Activated CD4-positive, alpha-beta T cell treated with anti-CD3 and anti-CD28 coated beads, Interleukin-2, amount 10 ng/mL, durations not matched to agents 24 days and 14 days (primary cell): ENCODE data around the gene VWA8. TPM values are rescaled to one million over a fixed set of nuclear protein-coding genes. Genes with fewer than 3 reads are reported as not detected.

Experiments used
- DNase-seq: peaks from one replicate; pipeline ENCODE4 v3.0.0; 2022
- H3K27ac Mint-ChIP-seq: one replicate; pipeline ENCODE4 v1.8.0; 2022; ENCODE audit warnings: mild to moderate bottlenecking, mixed read lengths
- H3K27me3 Mint-ChIP-seq: one replicate; pipeline ENCODE4 v1.8.0; 2022; ENCODE audit warnings: mixed read lengths
- H3K36me3 Mint-ChIP-seq: one replicate; pipeline ENCODE4 v1.8.0; 2022; ENCODE audit warnings: low read depth, mild to moderate bottlenecking, mixed read lengths
- H3K4me1 Mint-ChIP-seq: one replicate; pipeline ENCODE4 v1.8.0; 2021; ENCODE audit warnings: mixed read lengths
- H3K4me3 Mint-ChIP-seq: one replicate; pipeline ENCODE4 v1.8.0; 2022; ENCODE audit warnings: mild to moderate bottlenecking, moderate library complexity, mixed read lengths
- H3K9me3 Mint-ChIP-seq: one replicate; pipeline ENCODE4 v1.8.0; 2021; ENCODE audit warnings: mixed read lengths
- intact Hi-C: fragments of 100-400 bp; cut with micrococcal nuclease; formaldehyde crosslinking; loops from one replicate; pipeline ENCODE4 v1.15.1; 2023
- total RNA-seq: library from RNA; stranded (reverse); gene quantifications from 2 replicates; pipeline ENCODE4 v1.2.3, GENCODE V29; 2022

Gene VWA8
- 28.4 TPM in 2 replicates for total RNA-seq

DNA sequence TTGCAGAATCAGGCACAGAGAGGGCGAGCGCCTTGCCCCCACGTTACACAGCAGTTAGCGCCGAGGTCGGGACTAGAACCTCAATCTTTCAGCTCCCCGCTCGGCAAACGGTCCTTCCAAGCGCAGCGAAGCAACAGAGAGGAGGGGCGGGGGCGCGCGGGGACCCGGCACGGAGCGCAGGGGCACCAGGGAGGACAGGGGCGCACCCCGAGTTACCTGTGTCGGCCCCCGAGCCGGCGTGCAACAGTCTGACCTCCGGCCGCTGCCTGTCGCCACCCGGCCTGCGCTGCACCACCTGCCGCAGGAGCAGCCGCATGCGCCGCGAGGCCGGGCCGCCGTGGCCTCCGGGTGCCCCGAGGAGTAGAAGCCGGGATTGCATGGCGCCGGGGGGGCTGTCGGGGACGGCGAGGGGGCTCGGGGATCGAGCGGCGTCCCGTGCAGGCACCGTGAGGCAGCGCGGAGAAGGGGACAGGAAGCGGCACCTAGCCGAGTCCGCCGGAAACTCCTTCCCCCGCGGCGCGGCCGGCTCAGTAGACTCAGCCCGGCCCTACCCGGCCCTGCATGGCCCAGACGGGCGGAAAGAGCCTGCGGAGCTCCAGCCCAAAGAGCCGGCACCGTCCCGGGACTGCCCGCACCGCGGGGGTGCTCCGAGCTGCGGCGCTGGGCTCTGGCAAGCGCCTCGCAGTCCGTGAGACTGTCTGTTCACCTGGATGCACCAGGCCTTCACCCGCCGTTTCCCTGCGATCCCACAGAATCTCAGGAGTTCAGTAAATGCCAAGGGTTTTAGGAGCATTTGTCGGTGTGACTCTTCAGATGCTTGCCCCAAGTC lies at the start of gene VWA8:
Gene VWA8, minus strand, starts transcription at position 473 of the 829 bp plus-strand sequence. Its CDS starts 94 bp downstream, at position 379.
- Mint-ChIP-seq H3K36me3 (peaks cover 7% of the 10 kb centered on the region), H3K4me1 (peaks cover 32% of the 10 kb centered on the region), H3K9me3 (peaks cover 9% of the 10 kb centered on the region), H3K27me3 (no peaks in the 10 kb centered on the region), H3K27ac (peak within 1 kb of the TSS; percentile 93), H3K4me3 (peak within 1 kb of the TSS; percentile 95)
- intact Hi-C loops: loop anchor here (1.0 to 5.0 kb wide), 6 partner anchors 32 to 151 kb away; partner anchors contain the start of gene DGKH
- peak; percentile 95 for DNase-seq

GRCh38 chr13:42009057-42009456 lies 48.1 kb upstream of the VWA8 start:
- DNase-seq: no peak
- no peaks in the 10 kb centered on the region for H3K36me3 Mint-ChIP-seq
- no peak overlapping the region for H3K4me3 Mint-ChIP-seq
- intact Hi-C loops: no loop called here
- H3K27ac Mint-ChIP-seq: no peak overlapping the region
- H3K4me1 Mint-ChIP-seq: no peaks in the 10 kb centered on the region
- H3K9me3 Mint-ChIP-seq: no peaks in the 10 kb centered on the region
- H3K27me3 Mint-ChIP-seq: peaks cover 3% of the 10 kb centered on the region

- intact Hi-C loops: no loop called here
- no peaks in the 10 kb centered on the region for H3K36me3 Mint-ChIP-seq
- no peaks in the 10 kb centered on the region for H3K4me1 Mint-ChIP-seq
- H3K27ac Mint-ChIP-seq: no peak overlapping the region
- no peaks in the 10 kb centered on the region for H3K9me3 Mint-ChIP-seq
- DNase-seq: no peak
- H3K4me3 Mint-ChIP-seq: no peak overlapping the region
- peaks cover 3% of the 10 kb centered on the region for H3K27me3 Mint-ChIP-seq
Measured at GRCh38 chr13:42007844-42008243, 46.9 kb upstream of the VWA8 start.

- intact Hi-C loops: no loop called here
- Mint-ChIP-seq H3K36me3 (no peaks in the 10 kb centered on the region), H3K27ac (no peak overlapping the region), H3K9me3 (peaks cover 3% of the 10 kb centered on the region), H3K27me3 (peaks cover 24% of the 10 kb centered on the region), H3K4me1 (no peaks in the 10 kb centered on the region), H3K4me3 (no peak overlapping the region)
- no peak for DNase-seq
Measured at GRCh38 chr13:42002066-42002465, 41.2 kb upstream of the VWA8 start.

GRCh38 chr13:42001580-42001979 lies 40.7 kb upstream of the VWA8 start:
- DNase-seq: no peak
- Mint-ChIP-seq H3K4me1 (no peaks in the 10 kb centered on the region), H3K36me3 (no peaks in the 10 kb centered on the region), H3K4me3 (no peak overlapping the region), H3K9me3 (peaks cover 3% of the 10 kb centered on the region), H3K27me3 (peaks cover 24% of the 10 kb centered on the region), H3K27ac (no peak overlapping the region)
- intact Hi-C loops: no loop called here

- no peak overlapping the region for H3K27ac Mint-ChIP-seq
- no peak overlapping the region for H3K4me3 Mint-ChIP-seq
- peaks cover 3% of the 10 kb centered on the region for H3K9me3 Mint-ChIP-seq
- no peaks in the 10 kb centered on the region for H3K36me3 Mint-ChIP-seq
- intact Hi-C loops: no loop called here
- peaks cover 24% of the 10 kb centered on the region for H3K27me3 Mint-ChIP-seq
- no peaks in the 10 kb centered on the region for H3K4me1 Mint-ChIP-seq
- DNase-seq: no peak
Measured at GRCh38 chr13:42000846-42001245, 39.9 kb upstream of the VWA8 start.

DNA sequence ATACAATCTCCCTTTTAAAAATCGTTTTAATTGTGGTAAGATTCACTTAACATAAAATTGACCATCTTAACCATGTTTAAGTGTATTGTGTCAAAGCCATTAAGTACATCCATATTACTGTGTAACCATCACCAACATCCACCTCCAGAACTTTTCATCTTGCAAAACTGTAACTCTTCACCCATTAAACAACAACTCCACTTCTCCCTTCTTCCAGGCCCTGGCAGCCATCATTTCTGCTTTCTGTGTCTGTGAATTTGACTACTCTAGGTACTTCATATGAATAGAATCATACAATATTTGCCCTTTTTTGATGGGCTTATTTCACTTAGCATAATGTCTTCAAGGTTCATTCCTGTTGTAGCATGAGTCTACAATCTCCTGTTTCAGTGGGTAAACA lies 36.5 kb upstream of the VWA8 start:
- intact Hi-C loops: no loop called here
- Mint-ChIP-seq H3K27me3 (peaks cover 26% of the 10 kb centered on the region), H3K4me1 (no peaks in the 10 kb centered on the region), H3K4me3 (no peak overlapping the region), H3K27ac (no peak overlapping the region), H3K36me3 (no peaks in the 10 kb centered on the region), H3K9me3 (peaks cover 3% of the 10 kb centered on the region)
- DNase-seq: no peak

DNA sequence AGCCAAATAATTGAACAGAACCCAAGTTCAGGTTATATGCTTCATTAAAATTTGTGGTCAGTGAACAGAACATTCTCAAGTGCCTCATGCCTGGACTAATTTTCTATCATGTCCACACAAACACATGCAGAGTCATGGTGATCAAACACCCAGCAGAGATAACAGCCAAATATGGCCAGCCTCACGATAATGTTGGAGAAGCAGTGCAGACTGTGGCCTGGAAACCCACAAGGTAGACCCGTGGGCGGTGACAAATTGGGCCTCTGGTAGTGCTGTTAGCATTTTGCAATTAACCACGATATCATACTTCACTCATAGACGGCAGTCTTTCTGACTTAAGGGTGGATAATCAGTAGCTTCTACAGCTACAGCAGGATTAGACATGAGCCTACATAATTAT lies 35.0 kb upstream of the VWA8 start:
- no peaks in the 10 kb centered on the region for H3K4me1 Mint-ChIP-seq
- peak; percentile 48 for DNase-seq

DNA sequence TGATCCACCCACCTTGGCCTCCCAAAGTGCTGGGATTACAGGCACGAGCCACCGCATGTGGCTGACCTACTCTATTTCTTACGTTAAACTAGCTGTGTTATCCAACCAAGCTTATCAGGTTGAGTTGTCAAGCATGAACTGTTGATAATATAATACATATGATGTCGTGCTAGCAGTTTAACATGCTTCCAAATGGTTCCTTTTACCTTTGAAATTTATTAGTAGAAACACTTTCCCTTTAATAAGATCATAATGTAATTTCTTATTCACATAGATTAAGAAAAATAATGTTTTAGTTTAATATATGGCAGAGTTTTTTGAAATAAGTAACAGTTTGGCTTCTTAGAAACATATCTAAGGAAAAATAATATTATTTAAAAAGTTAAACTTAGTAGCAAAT lies 34.4 kb upstream of the VWA8 start:
- peaks cover 26% of the 10 kb centered on the region for H3K27me3 Mint-ChIP-seq
- H3K27ac Mint-ChIP-seq: no peak overlapping the region
- intact Hi-C loops: no loop called here
- no peak overlapping the region for H3K4me3 Mint-ChIP-seq
- no peak for DNase-seq
- H3K36me3 Mint-ChIP-seq: no peaks in the 10 kb centered on the region
- H3K4me1 Mint-ChIP-seq: no peaks in the 10 kb centered on the region
- peaks cover 3% of the 10 kb centered on the region for H3K9me3 Mint-ChIP-seq

More for the DNA sequence above, 35.0 kb upstream of the VWA8 start:
- Mint-ChIP-seq H3K9me3 (peaks cover 3% of the 10 kb centered on the region), H3K27me3 (peaks cover 26% of the 10 kb centered on the region), H3K27ac (no peak overlapping the region), H3K4me3 (no peak overlapping the region), H3K36me3 (no peaks in the 10 kb centered on the region)
- intact Hi-C loops: no loop called here

GRCh38 chr13:41994696-41995095 lies 33.8 kb upstream of the VWA8 start:
- H3K4me3 Mint-ChIP-seq: no peak overlapping the region
- no peaks in the 10 kb centered on the region for H3K36me3 Mint-ChIP-seq
- H3K4me1 Mint-ChIP-seq: no peaks in the 10 kb centered on the region
- intact Hi-C loops: no loop called here
- H3K27ac Mint-ChIP-seq: no peak overlapping the region
- no peak for DNase-seq
- H3K9me3 Mint-ChIP-seq: peaks cover 3% of the 10 kb centered on the region
- H3K27me3 Mint-ChIP-seq: peaks cover 23% of the 10 kb centered on the region

DNA sequence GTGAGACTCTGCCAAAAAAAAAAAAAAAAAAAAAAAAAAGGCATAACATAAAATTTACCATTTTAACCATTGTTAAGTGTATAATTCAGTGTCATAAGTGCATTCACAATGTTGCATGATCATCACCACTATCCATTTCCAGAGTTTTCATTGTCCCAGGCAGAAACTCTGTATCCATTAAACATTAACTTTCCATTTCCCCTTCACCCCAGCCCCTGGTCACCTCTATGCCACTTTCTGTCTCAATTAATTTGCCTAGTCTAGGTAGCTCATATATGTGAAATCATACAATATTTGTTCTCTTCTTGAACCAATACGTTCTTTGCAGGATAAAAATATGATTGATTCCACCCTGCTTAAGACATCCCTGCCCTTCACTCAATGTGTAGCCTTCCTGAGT lies 31.0 kb upstream of the VWA8 start:
- Mint-ChIP-seq H3K36me3 (no peaks in the 10 kb centered on the region), H3K4me3 (no peak overlapping the region), H3K27ac (no peak overlapping the region), H3K9me3 (no peaks in the 10 kb centered on the region), H3K4me1 (no peaks in the 10 kb centered on the region), H3K27me3 (peaks cover 20% of the 10 kb centered on the region)
- intact Hi-C loops: no loop called here
- DNase-seq: no peak

- H3K4me1 Mint-ChIP-seq: no peaks in the 10 kb centered on the region
- H3K9me3 Mint-ChIP-seq: no peaks in the 10 kb centered on the region
- no peak overlapping the region for H3K4me3 Mint-ChIP-seq
- peaks cover 27% of the 10 kb centered on the region for H3K27me3 Mint-ChIP-seq
- no peaks in the 10 kb centered on the region for H3K36me3 Mint-ChIP-seq
- no peak overlapping the region for H3K27ac Mint-ChIP-seq
- no peak for DNase-seq
- intact Hi-C loops: no loop called here
Measured at GRCh38 chr13:41988244-41988643, 27.3 kb upstream of the VWA8 start.

- no peaks in the 10 kb centered on the region for H3K36me3 Mint-ChIP-seq
- intact Hi-C loops: no loop called here
- H3K27ac Mint-ChIP-seq: no peak overlapping the region
- H3K4me1 Mint-ChIP-seq: no peaks in the 10 kb centered on the region
- H3K9me3 Mint-ChIP-seq: no peaks in the 10 kb centered on the region
- peaks cover 28% of the 10 kb centered on the region for H3K27me3 Mint-ChIP-seq
- DNase-seq: no peak
- H3K4me3 Mint-ChIP-seq: no peak overlapping the region
Measured at GRCh38 chr13:41985788-41986508, 25.0 kb upstream of the VWA8 start.

DNA sequence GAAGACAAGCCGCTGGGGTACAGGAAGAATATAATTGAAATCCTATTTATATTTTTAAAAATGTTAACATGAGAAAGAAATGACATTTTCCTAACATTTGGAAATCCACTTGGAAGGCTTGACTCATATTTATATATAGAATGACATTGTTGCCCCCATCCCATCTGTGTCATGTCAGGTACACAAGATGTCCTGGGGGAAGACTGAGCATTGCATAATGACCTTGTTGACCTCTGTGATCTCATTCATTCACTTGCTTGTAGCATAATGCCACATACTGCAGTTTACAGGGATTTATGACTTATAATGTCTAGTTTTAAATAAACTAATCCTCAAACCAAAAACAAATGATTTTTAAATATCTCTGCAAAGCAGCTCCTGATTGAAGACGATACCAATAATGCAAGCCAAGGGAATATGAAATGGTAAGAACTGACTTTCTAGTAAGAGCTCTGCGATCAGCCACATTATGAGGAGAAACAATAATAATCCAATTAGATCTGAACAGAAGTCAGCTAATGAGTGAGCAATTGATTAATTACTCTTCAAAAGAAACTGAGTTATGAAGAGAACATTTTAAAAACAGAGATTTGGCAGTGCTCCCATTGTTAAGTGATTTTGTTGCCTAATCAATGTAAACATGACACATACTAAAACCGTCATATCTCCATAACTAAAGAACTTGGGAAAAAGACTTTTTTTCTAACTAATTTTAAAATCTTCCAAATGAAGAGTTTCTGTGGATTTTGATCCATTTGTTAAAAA lies 21.2 kb upstream of the VWA8 start:
- Mint-ChIP-seq H3K27ac (no peak overlapping the region), H3K36me3 (no peaks in the 10 kb centered on the region), H3K4me1 (peaks cover 4% of the 10 kb centered on the region), H3K9me3 (peaks cover 7% of the 10 kb centered on the region), H3K4me3 (no peak overlapping the region), H3K27me3 (peaks cover 24% of the 10 kb centered on the region)
- intact Hi-C loops: no loop called here
- no peak for DNase-seq
